Glutamatergic neuron (in vitro differentiated cells): ENCODE results near the gene GOLGA7B. TPM values are rescaled to one million over a fixed set of nuclear protein-coding genes. Genes with fewer than 3 reads are reported as not detected.

Source experiments
- DNase-seq: peaks from one replicate; pipeline ENCODE4 v3.0.0; 2022
- H3K27ac Mint-ChIP-seq: one replicate; pipeline ENCODE4 v1.8.0; 2020; ENCODE audit warnings: mild to moderate bottlenecking, mixed read lengths, inconsistent platforms; ENCODE audit not compliant: unreplicated experiment
- H3K27me3 Mint-ChIP-seq: one replicate; pipeline ENCODE4 v1.8.0; 2020; ENCODE audit warnings: mild to moderate bottlenecking, moderate library complexity, mixed read lengths, inconsistent platforms; ENCODE audit not compliant: unreplicated experiment
- H3K36me3 Mint-ChIP-seq: one replicate; pipeline ENCODE4 v1.8.0; 2020; ENCODE audit warnings: mild to moderate bottlenecking, mixed read lengths, inconsistent platforms; ENCODE audit not compliant: unreplicated experiment
- H3K4me1 Mint-ChIP-seq: one replicate; pipeline ENCODE4 v1.8.0; 2020; ENCODE audit warnings: mild to moderate bottlenecking, low read depth, mixed read lengths, inconsistent platforms; ENCODE audit not compliant: unreplicated experiment
- H3K4me3 Mint-ChIP-seq: one replicate; pipeline ENCODE4 v1.8.0; 2020; ENCODE audit warnings: mild to moderate bottlenecking, mixed read lengths, inconsistent platforms; ENCODE audit not compliant: unreplicated experiment
- H3K9me3 Mint-ChIP-seq: one replicate; pipeline ENCODE4 v1.8.0; 2020; ENCODE audit warnings: mild to moderate bottlenecking, moderate library complexity, mixed read lengths, inconsistent platforms; ENCODE audit not compliant: unreplicated experiment
- CTCF ChIP-seq: fragments of 200-600 bp; sonication (generic); IDR thresholded peaks from one replicate; pipeline ENCODE4 v1.5.0; 2021; ENCODE audit not compliant: partially characterized antibody, unreplicated experiment
- total RNA-seq: library from RNA; stranded (reverse); fragmentation: NEBNext Ultra II Directional; extraction: Animal tissue kit (Norgen Biotek cat#: 25700); gene quantifications from one replicate; pipeline ENCODE4 v1.2.1, GENCODE V29; 2021; ENCODE audit not compliant: unreplicated experiment

GOLGA7B gene
- total RNA-seq, 1 donor from 2014 or later = 21.5 TPM

- Mint-ChIP-seq H3K36me3 (no peaks in the 10 kb centered on the region), H3K27ac (no peak overlapping the region), H3K4me3 (no peak overlapping the region), H3K27me3 (peaks cover 7% of the 10 kb centered on the region), H3K4me1 (peaks cover 26% of the 10 kb centered on the region), H3K9me3 (peaks cover 5% of the 10 kb centered on the region)
- no peak for DNase-seq
- TF ChIP-seq CTCF = no peak
These were observed 34.6 kb upstream of the GOLGA7B start for GRCh38 chr10:97814996-97815395.

GRCh38 chr10:97816609-97817008, 33.0 kb upstream of the GOLGA7B start:
- DNase-seq = no peak
- H3K4me1 Mint-ChIP-seq = peaks cover 29% of the 10 kb centered on the region
- peaks cover 5% of the 10 kb centered on the region for H3K9me3 Mint-ChIP-seq
- H3K27me3 Mint-ChIP-seq = peaks cover 7% of the 10 kb centered on the region
- H3K27ac Mint-ChIP-seq = no peak overlapping the region
- no peaks in the 10 kb centered on the region for H3K36me3 Mint-ChIP-seq
- H3K4me3 Mint-ChIP-seq = peak overlapping the region; percentile 34
- no peak for TF ChIP-seq CTCF

GRCh38 chr10:97818572-97818971, 31.1 kb upstream of the GOLGA7B start:
- no peak for DNase-seq
- peaks cover 5% of the 10 kb centered on the region for H3K9me3 Mint-ChIP-seq
- H3K4me3 Mint-ChIP-seq = no peak overlapping the region
- no peak overlapping the region for H3K27ac Mint-ChIP-seq
- no peak for TF ChIP-seq CTCF
- H3K4me1 Mint-ChIP-seq = peaks cover 29% of the 10 kb centered on the region
- H3K27me3 Mint-ChIP-seq = peaks cover 7% of the 10 kb centered on the region
- H3K36me3 Mint-ChIP-seq = no peaks in the 10 kb centered on the region

GRCh38 chr10:97820096-97820704, 29.4 kb upstream of the GOLGA7B start:
- DNase-seq = no peak
- Mint-ChIP-seq H3K4me3 (no peak overlapping the region), H3K27ac (no peak overlapping the region), H3K4me1 (peaks cover 34% of the 10 kb centered on the region), H3K36me3 (no peaks in the 10 kb centered on the region), H3K9me3 (peaks cover 6% of the 10 kb centered on the region), H3K27me3 (peaks cover 8% of the 10 kb centered on the region)
- no peak for TF ChIP-seq CTCF

- H3K4me3 Mint-ChIP-seq = no peak overlapping the region
- no peak for TF ChIP-seq CTCF
- peaks cover 16% of the 10 kb centered on the region for H3K9me3 Mint-ChIP-seq
- DNase-seq = no peak
- H3K36me3 Mint-ChIP-seq = no peaks in the 10 kb centered on the region
- peaks cover 15% of the 10 kb centered on the region for H3K27me3 Mint-ChIP-seq
- H3K4me1 Mint-ChIP-seq = peaks cover 42% of the 10 kb centered on the region
- no peak overlapping the region for H3K27ac Mint-ChIP-seq
These were observed 28.2 kb upstream of the GOLGA7B start for GRCh38 chr10:97821308-97822038.
